Neutrophil (primary cell): Measurements from ENCODE around the gene FEZF2.

ENCODE experiments used
- H3K27ac ChIP-seq: fragments of 200-600 bp; sonication (generic); 2 replicates; pipeline ENCODE4 v1.5.1; 2016; ENCODE audit warnings: mild to moderate bottlenecking, moderate library complexity
- H3K27me3 ChIP-seq: fragments of 200-600 bp; sonication (generic); 2 replicates; pipeline ENCODE4 v1.6.0; 2016; ENCODE audit warnings: mild to moderate bottlenecking
- H3K36me3 ChIP-seq: fragments of 200-600 bp; sonication (generic); 2 replicates; pipeline ENCODE4 v1.5.1; 2017
- H3K4me1 ChIP-seq, 2 experiments: fragments of 200-600 bp in 1 of 2; sonication (generic) in 1 of 2; 1 replicate in 1 of 2; 2 replicates in 1 of 2; pipeline versions ENCODE4 v1.5.1 to v1.6.1; 2013 to 2016; ENCODE audit warnings: low read depth in 1 of 2, low read length in 1 of 2, mild to moderate bottlenecking in 1 of 2, moderate library complexity in 1 of 2; ENCODE audit not compliant: control insufficient read depth in 1 of 2, insufficient read depth in 1 of 2
- H3K4me3 ChIP-seq, 2 experiments: fragments of 200-600 bp in 1 of 2; sonication (generic) in 1 of 2; 1 replicate in 1 of 2; 2 replicates in 1 of 2; pipeline ENCODE4 v1.5.1; 2013 to 2016; ENCODE audit warnings: low read depth in 1 of 2, low read length in 1 of 2, mild to moderate bottlenecking in 1 of 2, moderate library complexity in 1 of 2
- H3K9me3 ChIP-seq: fragments of 200-600 bp; sonication (generic); 2 replicates; pipeline ENCODE4 v1.5.1; 2016
- TF ChIP-seq, protein P1 (sequence below): fragments of 200-600 bp; sonication (generic); IDR thresholded peaks from 2 replicates; pipeline ENCODE4 v1.5.1; 2016; ENCODE audit warnings: antibody characterized with exemption

Gene FEZF2

GRCh38 chr3:62368705-62369475, 4.5 kb downstream of the FEZF2 start:
- no peaks in the 10 kb centered on the region for H3K9me3 ChIP-seq
- H3K4me3 ChIP-seq: no peak overlapping the region
- H3K36me3 ChIP-seq: no peaks in the 10 kb centered on the region
- TF ChIP-seq, protein P1, sequence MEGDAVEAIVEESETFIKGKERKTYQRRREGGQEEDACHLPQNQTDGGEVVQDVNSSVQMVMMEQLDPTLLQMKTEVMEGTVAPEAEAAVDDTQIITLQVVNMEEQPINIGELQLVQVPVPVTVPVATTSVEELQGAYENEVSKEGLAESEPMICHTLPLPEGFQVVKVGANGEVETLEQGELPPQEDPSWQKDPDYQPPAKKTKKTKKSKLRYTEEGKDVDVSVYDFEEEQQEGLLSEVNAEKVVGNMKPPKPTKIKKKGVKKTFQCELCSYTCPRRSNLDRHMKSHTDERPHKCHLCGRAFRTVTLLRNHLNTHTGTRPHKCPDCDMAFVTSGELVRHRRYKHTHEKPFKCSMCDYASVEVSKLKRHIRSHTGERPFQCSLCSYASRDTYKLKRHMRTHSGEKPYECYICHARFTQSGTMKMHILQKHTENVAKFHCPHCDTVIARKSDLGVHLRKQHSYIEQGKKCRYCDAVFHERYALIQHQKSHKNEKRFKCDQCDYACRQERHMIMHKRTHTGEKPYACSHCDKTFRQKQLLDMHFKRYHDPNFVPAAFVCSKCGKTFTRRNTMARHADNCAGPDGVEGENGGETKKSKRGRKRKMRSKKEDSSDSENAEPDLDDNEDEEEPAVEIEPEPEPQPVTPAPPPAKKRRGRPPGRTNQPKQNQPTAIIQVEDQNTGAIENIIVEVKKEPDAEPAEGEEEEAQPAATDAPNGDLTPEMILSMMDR: no peak
- no peak overlapping the region for H3K27ac ChIP-seq
- peaks cover 100% of the 10 kb centered on the region for H3K27me3 ChIP-seq
- no peaks in the 10 kb centered on the region for H3K4me1 ChIP-seq

DNA sequence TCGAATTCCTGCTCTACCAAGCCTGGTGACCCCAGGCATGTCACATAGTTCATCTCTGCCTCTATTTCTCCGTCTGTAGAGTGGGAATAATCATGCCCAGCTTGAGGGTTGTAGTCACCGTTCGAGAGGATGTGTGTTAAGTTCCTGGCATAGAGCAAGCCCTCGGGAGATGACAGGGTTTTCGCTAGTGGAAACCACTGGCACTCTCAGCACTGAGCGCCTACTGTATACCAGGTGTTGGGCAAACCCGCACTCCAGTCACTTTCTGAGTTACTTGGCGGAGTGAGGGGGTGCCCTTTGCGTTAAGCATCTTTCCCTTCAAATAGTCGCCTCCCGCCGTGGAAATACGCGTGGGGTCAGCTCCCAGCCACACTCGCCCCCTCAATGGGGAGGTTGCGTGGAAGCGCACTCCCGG, 5.1 kb downstream of the FEZF2 start:
- Histone ChIP-seq H3K9me3 (no peaks in the 10 kb centered on the region), H3K27ac (no peak overlapping the region), H3K36me3 (no peaks in the 10 kb centered on the region), H3K4me3 (no peak overlapping the region), H3K4me1 (no peaks in the 10 kb centered on the region), H3K27me3 (peaks cover 99% of the 10 kb centered on the region)
- TF ChIP-seq, protein P1: no peak

DNA sequence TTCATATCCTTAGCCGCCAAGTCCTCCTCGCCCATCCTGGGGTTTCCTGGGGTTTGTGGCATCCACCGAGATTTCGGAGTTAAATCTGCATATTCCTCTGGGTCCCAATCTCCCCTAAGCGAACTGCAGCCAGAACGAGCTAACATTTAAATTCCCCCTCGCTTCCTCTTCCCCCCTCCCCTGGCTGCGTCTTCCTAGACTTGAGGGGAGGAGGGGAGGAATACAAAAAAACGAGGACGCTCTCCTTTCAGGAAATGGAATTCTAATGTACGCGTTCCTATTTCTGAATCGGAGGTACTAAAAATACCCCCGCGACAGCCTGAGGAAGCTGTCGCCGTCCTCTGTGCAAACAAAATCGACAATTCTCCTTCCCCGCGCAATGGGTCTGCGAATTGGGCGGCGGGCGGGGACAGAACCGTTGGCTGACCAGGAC, 5.6 kb downstream of the FEZF2 start:
- Histone ChIP-seq H3K4me3 (no peak overlapping the region), H3K27ac (no peak overlapping the region), H3K36me3 (no peaks in the 10 kb centered on the region), H3K4me1 (no peaks in the 10 kb centered on the region), H3K9me3 (no peaks in the 10 kb centered on the region), H3K27me3 (peaks cover 94% of the 10 kb centered on the region)
- TF ChIP-seq, protein P1: no peak

DNA sequence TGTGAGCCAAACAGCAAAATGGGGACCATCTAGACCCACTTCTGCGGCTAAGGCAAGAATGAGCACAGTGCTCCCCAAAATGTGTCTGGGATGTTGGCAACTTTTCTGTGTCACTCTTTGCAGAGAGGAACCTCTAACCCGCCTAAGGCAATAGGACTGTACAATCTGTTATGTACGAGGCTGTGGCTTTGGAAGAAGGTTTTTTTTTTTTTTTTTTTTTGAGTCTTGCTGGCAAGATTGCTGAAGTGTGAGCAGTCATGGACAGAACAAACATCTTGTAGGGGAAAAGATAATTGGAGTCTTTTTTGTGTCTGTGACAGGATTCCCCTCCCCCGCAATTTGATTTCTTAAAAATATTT, 7.2 kb downstream of the FEZF2 start:
- H3K9me3 ChIP-seq: no peaks in the 10 kb centered on the region
- no peak overlapping the region for H3K27ac ChIP-seq
- no peaks in the 10 kb centered on the region for H3K36me3 ChIP-seq
- H3K4me1 ChIP-seq: no peaks in the 10 kb centered on the region
- no peak overlapping the region for H3K4me3 ChIP-seq
- TF ChIP-seq, protein P1: no peak
- peaks cover 77% of the 10 kb centered on the region for H3K27me3 ChIP-seq

GRCh38 chr3:62365391-62366125, 7.8 kb downstream of the FEZF2 start:
- TF ChIP-seq, protein P1: no peak
- H3K27me3 ChIP-seq: peaks cover 72% of the 10 kb centered on the region

More at GRCh38 chr3:62365391-62366125, 7.8 kb downstream of the FEZF2 start:
- Histone ChIP-seq H3K36me3 (no peaks in the 10 kb centered on the region), H3K27ac (no peak overlapping the region), H3K9me3 (no peaks in the 10 kb centered on the region), H3K4me3 (no peak overlapping the region), H3K4me1 (no peaks in the 10 kb centered on the region)
